Motor neuron (in vitro differentiated cells): ENCODE measurements around the gene ST6GALNAC3. TPM values are rescaled to one million over a fixed set of nuclear protein-coding genes. Genes with fewer than 3 reads are reported as not detected.
A peak's percentile ranks its signal among the peaks of the same experiment; 100 is the strongest.

ENCODE experiments used
- ATAC-seq, 8 experiments: fragments of 200-7000 bp; cut with Tn5 transposase; replicated peaks in 6 of 8; 2 replicates each; pipeline ENCODE4 v1.8.0; 2021; ENCODE audit warnings: mild to moderate bottlenecking in 8 of 8, moderate library complexity in 8 of 8
- H3K27ac ChIP-seq, 2 donors: fragments of 250-450 bp; sonication (Bioruptor Pico); 2 replicates each; pipeline ENCODE4 v1.9.0; 2021; ENCODE audit warnings: antibody characterized with exemption in 2 of 2, mild to moderate bottlenecking in 2 of 2, moderate library complexity in 1 of 2
- H3K4me1 ChIP-seq, 2 donors: fragments of 250-450 bp; sonication (Bioruptor Pico); replicated peaks in 1 of 2; 2 replicates each; pipeline ENCODE4 v1.6.1; 2021; ENCODE audit warnings: antibody characterized with exemption in 2 of 2, mild to moderate bottlenecking in 2 of 2, moderate library complexity in 1 of 2
- H3K4me3 ChIP-seq, 5 donors: fragments of 250-450 bp; sonication (Bioruptor Pico); 2 replicates each; pipeline ENCODE4 v1.9.0; 2021; ENCODE audit warnings: antibody characterized with exemption in 5 of 5, mild to moderate bottlenecking in 5 of 5, moderate library complexity in 4 of 5
- WGBS, 10 experiments: fragments of 450-650 bp; shearing (Covaris generic); methylation state at CpG; one replicate each; pipeline ENCODE4 v1.0.0; 2022; 5-methylcytosine and 5-hydroxymethylcytosine counted together
- in situ Hi-C, 9 experiments: fragments of 400-800 bp; cut with MboI; loops; one replicate each; pipeline ENCODE4 v1.15.0; 2021; ENCODE audit warnings: low sequenced_read_pairs in 9 of 9, low pct_unique_long_range_greater_than_20kb in 2 of 9; ENCODE audit not compliant: unreplicated experiment in 9 of 9
- total RNA-seq, 8 experiments: library from RNA; unstranded; fragments of 300-600 nt; gene quantifications; 2 replicates each; pipeline versions ENCODE4 v1.2.3 to v1.2.4, GENCODE V29; 2022

Gene ST6GALNAC3
- total RNA-seq, 8 experiments from 2014 or later, result 0.31 to 39.5 (median 3.9) TPM; not detected in 1

DNA sequence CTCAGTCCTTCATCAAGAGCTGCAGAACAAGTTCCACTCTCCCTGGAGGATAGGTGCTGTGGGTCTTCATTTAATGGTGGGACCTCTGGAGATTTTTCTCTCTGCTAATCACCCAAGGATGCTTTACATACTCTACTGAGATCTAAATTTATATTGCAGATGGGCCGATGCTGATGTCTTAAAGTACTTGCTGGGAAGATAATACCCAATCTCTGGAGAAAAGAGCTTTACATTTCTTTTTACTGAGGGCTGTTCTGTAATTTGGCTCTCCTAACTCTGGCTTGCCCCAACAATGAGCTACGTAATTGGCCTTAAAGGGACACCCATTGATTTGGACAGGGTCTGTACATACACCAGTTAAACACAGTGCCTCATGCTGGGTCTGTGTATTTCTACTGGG is 86.9 kb downstream of the ST6GALNAC3 start:
- ATAC-seq, result no peak
- WGBS, 10 experiments, result 20 to 100% (median 90%) methylated on average over 1 to 2 of the region's 2 CpGs; no CpG with 5 or more reads in 3 of the 10 experiments
- in situ Hi-C loops, result loop anchor here (25.0 kb wide), 4 partner anchors 176 to 976 kb away; partner anchors contain the start of gene ST6GALNAC5 (in 2 of the 9)
- Histone ChIP-seq H3K4me3 (no peak overlapping the region), H3K4me1 (no peaks in the 10 kb centered on the region), H3K27ac (no peak overlapping the region)

DNA sequence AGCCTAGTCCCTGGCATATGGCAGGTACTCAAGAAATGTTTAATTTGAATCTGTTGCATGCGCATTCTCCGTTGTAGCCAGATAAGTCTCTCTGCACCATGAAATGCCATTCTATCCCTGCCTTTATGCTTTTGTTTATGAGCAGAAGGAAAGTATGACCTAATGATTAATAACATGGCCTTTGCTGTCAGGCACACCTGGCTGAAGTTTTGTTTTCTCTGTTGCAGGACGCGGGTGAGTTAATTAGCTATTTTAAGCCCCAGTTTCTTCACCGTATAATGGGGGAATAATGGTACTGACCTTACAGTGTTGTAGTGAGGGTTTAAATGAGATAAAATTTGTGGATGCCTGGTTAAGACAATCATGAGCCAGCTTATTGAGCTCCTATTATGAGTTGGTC is 87.7 kb downstream of the ST6GALNAC3 start:
- no peak for ATAC-seq
- 75 to 100% (median 95%) methylated on average over 2 to 5 of the region's 5 CpGs for WGBS, 10 experiments
- in situ Hi-C loops, result loop anchor here (25.0 kb wide), 4 partner anchors 175 to 975 kb away; partner anchors contain the start of gene ST6GALNAC5 (in 2 of the 9)
- Histone ChIP-seq H3K27ac (no peak overlapping the region), H3K4me1 (no peaks in the 10 kb centered on the region), H3K4me3 (no peak overlapping the region)

DNA sequence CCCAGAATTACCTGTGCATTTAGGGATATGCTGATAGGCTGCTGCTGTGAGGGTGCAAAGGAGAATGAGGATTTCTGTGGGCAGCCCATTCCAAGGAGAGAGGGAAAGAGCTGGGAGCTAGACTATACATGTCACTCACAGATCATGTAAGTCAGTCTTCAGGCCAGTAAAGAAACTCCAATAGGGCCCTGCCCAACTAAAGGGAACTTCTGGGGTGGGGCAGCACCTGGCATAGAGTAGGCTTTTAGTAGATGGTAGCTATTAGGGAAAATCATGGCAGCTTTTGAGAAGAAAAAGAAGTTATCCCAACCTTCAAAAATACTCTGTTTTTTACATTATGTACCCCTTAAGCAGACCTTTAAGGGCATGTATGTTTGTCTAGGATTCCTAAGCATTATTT is 89.6 kb downstream of the ST6GALNAC3 start:
- in situ Hi-C loops, result loop anchor here (25.0 kb wide), 4 partner anchors 173 to 973 kb away; partner anchors contain the start of gene ST6GALNAC5 (in 2 of the 9)
- Histone ChIP-seq H3K27ac (no peak overlapping the region), H3K4me3 (no peak overlapping the region), H3K4me1 (no peaks in the 10 kb centered on the region)
- no peak for ATAC-seq

DNA sequence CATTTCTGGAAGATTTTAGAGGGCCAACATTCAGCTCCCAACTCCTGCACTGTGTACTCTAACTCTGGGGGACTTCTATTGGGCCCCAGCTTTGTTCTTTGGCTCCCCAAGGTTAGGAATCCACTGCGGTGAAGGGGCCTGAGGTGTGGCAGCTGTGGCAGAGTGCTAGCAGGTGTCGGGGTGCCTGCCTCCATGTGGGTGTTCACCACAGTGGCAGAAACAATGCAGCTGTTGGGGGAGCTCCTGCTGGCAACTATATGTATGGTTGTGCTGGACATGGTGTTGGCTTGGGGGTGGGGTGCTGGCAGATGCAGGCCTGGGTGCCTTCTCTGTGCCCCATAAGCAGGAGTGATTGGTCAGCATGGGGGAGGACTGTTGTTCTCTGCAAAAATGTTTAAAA is 95.5 kb downstream of the ST6GALNAC3 start:
- 25 to 100% (median 95%) methylated on average over 1 to 2 of the region's 2 CpGs; no CpG with 5 or more reads in 4 of the 10 experiments for WGBS, 10 experiments

DNA sequence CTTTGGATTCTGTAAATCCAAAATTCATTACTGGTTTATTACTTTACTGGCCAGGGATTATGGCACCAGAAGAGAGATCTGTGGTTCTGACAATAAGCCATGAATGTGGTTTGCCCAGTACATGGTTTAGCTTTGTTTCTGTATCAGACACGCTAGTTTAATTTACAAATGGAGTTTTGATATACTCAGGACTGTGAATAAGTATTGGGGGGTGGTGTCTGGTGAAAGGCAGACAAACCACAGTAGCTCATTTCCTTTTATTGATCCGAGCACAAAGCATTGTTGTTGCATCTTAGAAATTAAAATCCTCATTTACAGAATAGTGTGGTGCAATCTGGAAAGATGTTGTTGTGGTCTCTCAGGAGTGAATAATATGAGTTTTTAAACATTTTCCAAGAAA is 96.0 kb downstream of the ST6GALNAC3 start:
- no peaks in the 10 kb centered on the region for H3K4me1 ChIP-seq
- H3K4me3 ChIP-seq, result no peak overlapping the region
- WGBS, 10 experiments, result 4 to 94% (median 72%) methylated on average over 1 to 2 of the region's 2 CpGs; no CpG with 5 or more reads in 1 of the 10 experiments
- no peak for ATAC-seq
- in situ Hi-C loops, result loop anchor here (25.0 kb wide), 4 partner anchors 167 to 967 kb away; partner anchors contain the start of gene ST6GALNAC5 (in 2 of the 9)
- no peak overlapping the region for H3K27ac ChIP-seq

More for the DNA sequence above, 95.5 kb downstream of the ST6GALNAC3 start:
- Histone ChIP-seq H3K27ac (no peak overlapping the region), H3K4me3 (no peak overlapping the region), H3K4me1 (no peaks in the 10 kb centered on the region)
- in situ Hi-C loops, result loop anchor here (25.0 kb wide), 4 partner anchors 167 to 967 kb away; partner anchors contain the start of gene ST6GALNAC5 (in 2 of the 9)
- ATAC-seq, result no peak

GRCh38 chr1:76176000-76176399 is 101.5 kb downstream of the ST6GALNAC3 start:
- WGBS, 10 experiments, result 6 to 80% (median 48%) methylated on average over 1 to 2 of the region's 2 CpGs; no CpG with 5 or more reads in 2 of the 10 experiments
- H3K4me3 ChIP-seq, result no peak overlapping the region
- H3K4me1 ChIP-seq, result peaks cover 5 to 8% of the 10 kb centered on the region in 2 donors
- H3K27ac ChIP-seq, result no peak overlapping the region
- peak in 2 of 8 experiments; percentile 30 to 63 for ATAC-seq
- in situ Hi-C loops, result no loop called here

- 33 to 93% (median 77%) methylated on average over 1 to 8 of the region's 8 CpGs; no CpG with 5 or more reads in 1 of the 10 experiments for WGBS, 10 experiments
- in situ Hi-C loops, result no loop called here
- no peak overlapping the region for H3K27ac ChIP-seq
- peaks cover 5 to 8% of the 10 kb centered on the region in 2 donors for H3K4me1 ChIP-seq
- no peak overlapping the region for H3K4me3 ChIP-seq
- ATAC-seq, result peak in 5 of 8 experiments; percentile 53 to 64 (median 58)
Observed at GRCh38 chr1:76177615-76178014, 103.1 kb downstream of the ST6GALNAC3 start.

GRCh38 chr1:76179219-76179698 is 104.7 kb downstream of the ST6GALNAC3 start:
- Histone ChIP-seq H3K4me3 (no peak overlapping the region), H3K27ac (no peak overlapping the region), H3K4me1 (peaks cover 5 to 8% of the 10 kb centered on the region in 2 donors)
- in situ Hi-C loops, result no loop called here
- ATAC-seq, result peak in 3 of 8 experiments; percentile 57 to 69 (median 64)

- Histone ChIP-seq H3K4me1 (peaks cover 13 to 21% of the 10 kb centered on the region in 2 donors), H3K4me3 (no peak overlapping the region), H3K27ac (no peak overlapping the region)
- no peak for ATAC-seq
- in situ Hi-C loops, result no loop called here
- WGBS, 10 experiments, result 16 to 100% (median 78%) methylated on average over 1 to 5 of the region's 5 CpGs
Observed at GRCh38 chr1:76185207-76185606, 110.7 kb downstream of the ST6GALNAC3 start.

- Histone ChIP-seq H3K27ac (peak overlapping the region in 1 of 2 donors; percentile 59), H3K4me3 (no peak overlapping the region), H3K4me1 (peaks cover 13 to 21% of the 10 kb centered on the region in 2 donors)
- WGBS, 10 experiments, result 29 to 78% (median 64%) methylated on average over 2 to 6 of the region's 6 CpGs
- in situ Hi-C loops, result no loop called here
- peak; percentile 43 to 98 (median 76) for ATAC-seq
Observed at GRCh38 chr1:76186554-76187170, 112.1 kb downstream of the ST6GALNAC3 start.

- no peak overlapping the region for H3K27ac ChIP-seq
- WGBS, 10 experiments, result 25 to 100% (median 86%) methylated on average over 1 to 3 of the region's 3 CpGs; no CpG with 5 or more reads in 3 of the 10 experiments
- no peak overlapping the region for H3K4me3 ChIP-seq
- in situ Hi-C loops, result no loop called here
- ATAC-seq, result no peak
- H3K4me1 ChIP-seq, result peaks cover 13 to 21% of the 10 kb centered on the region in 2 donors
Observed at GRCh38 chr1:76187436-76187835, 112.9 kb downstream of the ST6GALNAC3 start.

DNA sequence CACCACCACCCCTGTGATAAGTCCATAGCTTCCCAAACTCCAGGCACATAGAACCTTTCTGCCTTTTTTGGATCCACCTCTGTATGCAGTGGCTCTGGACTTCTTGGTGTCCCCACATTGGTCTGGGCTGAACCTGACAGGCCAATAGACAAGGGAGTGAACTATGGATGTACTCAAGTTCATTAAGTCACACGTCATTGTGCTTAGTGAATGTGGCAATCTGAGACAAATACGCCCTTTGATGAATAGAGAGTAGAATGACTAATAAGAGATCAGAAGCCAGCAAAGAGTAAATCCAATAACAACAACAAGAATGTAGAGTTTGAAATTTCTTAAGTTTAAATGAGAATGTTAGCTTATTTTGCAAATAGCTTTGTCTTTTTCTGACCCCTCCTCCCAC is 114.8 kb downstream of the ST6GALNAC3 start:
- WGBS, 10 experiments, result 0 to 96% (median 50%) methylated on average over 1 to 2 of the region's 2 CpGs
- peak in 2 of 8 experiments; percentile 56 to 95 for ATAC-seq
- in situ Hi-C loops, result no loop called here

DNA sequence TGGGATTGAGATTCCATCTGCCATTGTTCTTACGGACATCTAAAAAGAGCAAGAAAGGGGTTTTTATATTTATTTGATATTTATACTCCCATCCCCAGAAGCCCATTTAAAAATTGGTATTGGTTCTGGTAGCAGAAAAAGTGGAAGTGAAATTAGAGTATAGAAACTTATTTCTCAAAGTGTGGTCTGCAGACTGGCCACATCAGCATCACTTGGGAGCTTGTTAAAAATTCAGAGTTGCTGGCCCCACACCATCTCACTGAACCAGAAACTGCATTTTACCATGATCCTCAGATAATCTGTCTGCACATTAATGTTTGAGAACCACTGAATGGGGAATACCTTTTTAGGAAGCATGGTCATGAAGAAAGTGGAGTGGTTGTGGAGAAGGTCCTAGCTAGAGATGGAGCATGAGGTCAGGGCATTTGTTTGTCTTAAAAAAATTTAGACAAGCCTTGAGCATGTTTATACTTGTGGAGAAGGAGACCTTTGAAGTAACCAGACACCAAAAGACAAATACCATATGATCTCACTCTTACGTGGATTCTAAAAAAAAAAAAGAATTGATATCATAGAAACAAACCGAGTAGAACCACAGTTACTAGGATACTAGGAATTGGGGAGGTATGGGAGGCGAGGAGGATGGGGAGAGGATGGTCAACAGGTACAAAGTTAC is 116.3 kb downstream of the ST6GALNAC3 start:
- no peak for ATAC-seq
- 0 to 100% (median 86%) methylated on average over 1 to 4 of the region's 4 CpGs for WGBS, 10 experiments
- in situ Hi-C loops, result no loop called here
- Histone ChIP-seq H3K4me3 (no peak overlapping the region), H3K4me1 (peaks cover 12 to 16% of the 10 kb centered on the region in 2 donors), H3K27ac (no peak overlapping the region)

More for the DNA sequence above, 114.8 kb downstream of the ST6GALNAC3 start:
- Histone ChIP-seq H3K4me3 (no peak overlapping the region), H3K27ac (no peak overlapping the region), H3K4me1 (peaks cover 13 to 21% of the 10 kb centered on the region in 2 donors)
